GM21825 (cell line): ENCODE data around the gene SERPINB1.

Source experiments
- ATAC-seq: cut with Tn5 transposase; IDR thresholded peaks from one replicate; pipeline ENCODE4 v1.9.1; 2021; ENCODE audit warnings: mild to moderate bottlenecking, moderate library complexity; ENCODE audit not compliant: unreplicated experiment

Gene SERPINB1

GRCh38 chr6:2795162-2795561 is 46.5 kb downstream of the SERPINB1 start:
- ATAC-seq: no peak

DNA sequence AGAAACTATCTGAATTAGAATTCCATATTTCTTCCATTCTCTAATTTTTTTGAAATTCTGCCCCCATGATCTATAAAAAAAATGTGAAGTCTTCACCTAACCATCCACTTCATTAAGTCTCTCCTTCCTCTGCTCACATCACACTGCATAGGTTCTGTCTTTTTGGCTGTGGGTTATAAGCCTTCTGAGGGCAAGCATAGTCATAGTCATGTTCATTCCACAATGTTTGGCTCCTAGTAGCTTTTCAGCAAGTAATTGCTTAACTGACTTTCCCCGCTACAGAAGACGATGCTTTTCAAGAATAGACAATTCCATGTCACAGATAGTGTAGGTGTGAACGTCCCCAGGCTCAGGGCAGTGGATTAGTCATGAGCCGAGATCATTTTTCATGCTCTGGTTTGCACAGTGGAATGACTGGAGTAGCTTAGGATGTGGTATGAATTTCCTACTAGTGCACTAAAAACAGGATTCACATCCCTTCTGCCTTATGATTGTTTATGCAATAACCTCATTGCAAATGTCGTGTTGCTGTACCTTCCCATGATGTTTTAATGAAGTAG is 47.4 kb downstream of the SERPINB1 start:
- ATAC-seq: no peak

GRCh38 chr6:2793534-2794151 is 48.0 kb downstream of the SERPINB1 start:
- no peak for ATAC-seq

- no peak for ATAC-seq
Observed at GRCh38 chr6:2792330-2793110, 49.1 kb downstream of the SERPINB1 start.

- no peak for ATAC-seq
Observed at GRCh38 chr6:2791450-2791974, 50.2 kb downstream of the SERPINB1 start.

DNA sequence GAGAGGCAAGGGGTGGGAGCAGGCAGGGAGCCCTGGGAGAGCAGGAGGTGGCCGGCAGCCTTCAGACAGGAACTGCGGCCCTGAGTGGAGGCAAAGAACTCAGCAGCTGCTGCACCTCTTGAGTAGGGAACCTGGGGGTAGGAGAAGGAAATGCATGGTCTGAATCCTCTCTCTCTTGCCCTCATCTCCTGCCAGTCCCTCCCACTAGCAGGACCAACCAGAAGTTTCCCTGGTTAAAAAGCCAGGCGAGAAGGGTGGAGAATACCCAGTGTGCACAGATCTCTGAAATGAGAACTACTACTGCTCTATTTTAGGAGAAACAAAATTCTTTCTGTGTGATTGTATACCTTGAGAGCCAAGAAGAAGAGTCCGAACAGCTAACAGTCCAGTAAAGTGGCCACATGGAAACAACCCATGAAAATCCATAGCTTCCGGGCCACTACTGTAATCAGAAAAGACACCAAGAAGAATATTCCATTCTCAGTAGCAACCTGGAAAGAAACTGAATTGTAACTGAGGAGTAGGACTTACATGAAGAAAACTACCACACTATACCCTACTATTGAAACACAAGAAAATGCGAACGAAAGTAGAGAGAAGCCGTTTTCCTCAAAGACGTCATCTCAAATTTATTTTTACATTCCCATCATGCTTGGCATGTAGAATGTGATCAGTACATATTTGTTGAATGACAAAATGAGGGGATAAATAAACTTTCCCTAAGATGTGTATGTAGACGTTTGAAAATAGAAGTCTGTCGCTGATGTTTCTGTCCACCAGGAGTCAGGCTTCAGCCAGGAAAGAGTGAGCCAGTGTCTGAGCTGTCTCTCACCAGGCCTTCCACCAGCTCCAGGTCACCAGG is 50.8 kb downstream of the SERPINB1 start:
- no peak for ATAC-seq

GRCh38 chr6:2786269-2786668 is 55.4 kb downstream of the SERPINB1 start:
- no peak for ATAC-seq

GRCh38 chr6:2784930-2785329 is 56.7 kb downstream of the SERPINB1 start:
- ATAC-seq: no peak

DNA sequence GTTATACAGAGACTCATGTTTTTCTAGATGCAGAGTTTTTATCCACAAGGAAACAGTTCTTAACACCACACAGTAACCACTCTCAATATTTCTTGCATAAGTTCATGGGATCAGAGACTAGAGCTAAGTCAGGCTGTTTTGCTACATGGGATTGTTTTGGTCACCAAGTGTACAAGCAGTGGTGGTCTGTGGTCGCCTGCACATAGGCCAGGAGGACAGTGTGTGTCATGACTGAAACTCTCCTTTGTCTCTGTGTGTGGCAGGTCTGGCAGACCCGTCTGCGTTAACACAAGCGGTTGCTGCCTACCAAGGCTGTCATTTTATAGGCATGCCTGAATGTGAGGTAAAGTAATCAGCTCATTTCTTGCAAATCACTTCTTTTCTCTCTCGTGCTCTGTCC is 57.6 kb downstream of the SERPINB1 start:
- ATAC-seq: no peak

DNA sequence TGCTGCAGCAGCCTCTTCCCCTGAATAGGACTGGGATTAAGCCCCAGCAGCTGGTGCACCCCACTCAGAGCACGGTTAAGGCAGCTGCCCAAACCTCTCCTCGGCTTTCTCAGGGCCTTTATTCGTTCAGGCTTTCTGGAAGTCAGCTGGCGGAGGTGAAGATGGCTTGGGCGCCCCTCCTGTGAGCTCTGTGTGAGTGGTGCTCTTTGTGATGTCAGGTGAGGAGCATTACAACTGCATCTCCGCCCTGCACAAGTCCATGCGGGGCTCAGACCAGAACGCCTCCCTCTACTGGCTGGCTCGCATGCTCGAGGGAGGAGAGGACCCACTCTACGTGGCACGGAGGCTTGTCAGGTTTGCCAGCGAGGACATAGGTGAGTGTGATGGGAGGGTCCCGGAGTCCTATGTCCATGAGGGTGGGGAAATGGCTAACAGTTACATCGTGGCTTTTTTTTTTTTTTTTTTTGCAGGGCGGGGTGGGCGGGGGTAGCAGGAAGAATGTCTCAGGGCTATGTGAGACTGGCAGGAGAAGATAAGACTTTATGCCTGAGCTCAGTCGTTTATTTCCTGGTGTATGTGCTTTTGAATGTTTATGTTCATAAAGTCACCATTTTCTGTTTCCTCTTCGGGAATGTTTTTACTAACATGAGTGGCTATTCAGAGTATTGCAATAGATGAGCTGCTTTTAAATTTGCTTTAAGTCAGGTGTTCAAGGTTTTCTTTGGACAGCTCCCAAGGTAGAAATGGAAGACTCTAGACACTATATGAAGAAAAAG is 58.3 kb downstream of the SERPINB1 start:
- ATAC-seq: no peak

GRCh38 chr6:2782825-2783187 is 58.9 kb downstream of the SERPINB1 start:
- ATAC-seq: no peak

- no peak for ATAC-seq
Observed at GRCh38 chr6:2782356-2782708, 59.3 kb downstream of the SERPINB1 start.
